NB4 (cell line): ENCODE data around the gene PRKG1.

Experiments used
- DNase-seq: peaks from one replicate; pipeline ENCODE4 v3.0.0; 2010; ENCODE audit warnings: low read depth
- H3K4me3 ChIP-seq: one replicate; pipeline ENCODE4 v1.5.1; 2011; ENCODE audit warnings: mild to moderate bottlenecking, low read depth, low read length, moderate library complexity
- CTCF ChIP-seq: IDR thresholded peaks from one replicate; pipeline ENCODE4 v1.5.1; 2012; ENCODE audit warnings: low read depth, low read length
- MAX ChIP-seq: IDR thresholded peaks from 2 replicates; pipeline ENCODE4 v1.6.1; 2011; ENCODE audit warnings: low read depth, low read length
- MYC ChIP-seq: IDR thresholded peaks from 2 replicates; pipeline ENCODE4 v1.6.1; 2011; ENCODE audit warnings: low read depth, low read length
- POLR2A ChIP-seq: IDR thresholded peaks from 2 replicates; pipeline ENCODE4 v1.6.1; 2011; ENCODE audit warnings: mild to moderate bottlenecking; ENCODE audit not compliant: insufficient read length; ENCODE audit errors: extremely low read depth

The PRKG1 gene

GRCh38 chr10:51630640-51631005 is 556.3 kb downstream of the PRKG1 start:
- no peak overlapping the region for H3K4me3 ChIP-seq
- TF ChIP-seq MAX (no peak), MYC (no peak), POLR2A (no peak), CTCF (no peak)
- DNase-seq: no peak

GRCh38 chr10:51635436-51635835 is 561.1 kb downstream of the PRKG1 start:
- no peak for DNase-seq
- no peak overlapping the region for H3K4me3 ChIP-seq
- TF ChIP-seq POLR2A (no peak), MAX (no peak), MYC (no peak), CTCF (no peak)

GRCh38 chr10:51638211-51638610 is 563.9 kb downstream of the PRKG1 start:
- no peak for DNase-seq
- H3K4me3 ChIP-seq: no peak overlapping the region
- TF ChIP-seq MAX (no peak), CTCF (no peak)

- no peak for DNase-seq
These were observed 564.5 kb downstream of the PRKG1 start for GRCh38 chr10:51638737-51639136.

GRCh38 chr10:51640120-51640819 is 566.0 kb downstream of the PRKG1 start:
- no peak overlapping the region for H3K4me3 ChIP-seq
- DNase-seq: no peak
- TF ChIP-seq POLR2A (no peak), MYC (no peak), CTCF (no peak), MAX (no peak)

More at GRCh38 chr10:51638737-51639136, 564.5 kb downstream of the PRKG1 start:
- H3K4me3 ChIP-seq: no peak overlapping the region
- no peak for TF ChIP-seq POLR2A
- no peak for TF ChIP-seq CTCF
- TF ChIP-seq MAX: no peak

- no peak overlapping the region for H3K4me3 ChIP-seq
- no peak for DNase-seq
- no peak for TF ChIP-seq CTCF
These were observed 568.3 kb downstream of the PRKG1 start for GRCh38 chr10:51642581-51642980.
